ENCODE measurements around the gene ZBTB7C. TPM values are rescaled to one million over a fixed set of nuclear protein-coding genes. Genes with fewer than 3 reads are reported as not detected.

ZBTB7C gene
- total and polyA plus RNA-seq, 2 of the 8 experiments (the other 6 are each of a cell fraction or from before 2014, with no cell fraction given), result 0.15 to 0.45 TPM

- Histone ChIP-seq H2BK12ac (ENCODE audit: low read depth, low read length) (no peak overlapping the region), H3K23ac (ENCODE audit: insufficient read length) (no peak overlapping the region), H4K5ac (ENCODE audit: insufficient read length, low read depth, low read length) (no peak overlapping the region), H4K20me1 (replicated peaks in 1 of 2; ENCODE audit: control insufficient read depth in 1 of 2, insufficient read depth in 2 of 2, low read length in 2 of 2) (no peaks in the 10 kb centered on the region), H3K36me3 (ENCODE audit: control insufficient read depth in 2 of 4, insufficient read depth in 4 of 4, low read length in 3 of 4) (no peaks in the 10 kb centered on the region), H3K4me2 (ENCODE audit: insufficient read depth in 1 of 2, low read depth in 2 of 2, low read length in 2 of 2) (no peak overlapping the region), H3K4me3 (ENCODE audit: extremely low read depth in 1 of 4, insufficient read depth in 2 of 4, low read depth in 3 of 4, low read length in 4 of 4) (no peak overlapping the region), H3K27me3 (replicated peaks in 1 of 4; ENCODE audit: control insufficient read depth in 3 of 4, extremely low read depth in 1 of 4, insufficient read depth in 3 of 4, low read length in 3 of 4) (no peaks in the 10 kb centered on the region; a peak in 1 of 7 replicates), H3K79me1 (ENCODE audit: low read depth, low read length) (no peaks in the 10 kb centered on the region), H2BK20ac (ENCODE audit: low read length) (no peak overlapping the region), H4K8ac (ENCODE audit: extremely low read depth, insufficient read depth, low read length) (no peak overlapping the region), H2AK5ac (ENCODE audit: low read depth, low read length) (no peak overlapping the region), H3K27ac (ENCODE audit: low read depth, low read length) (no peak overlapping the region), H2BK5ac (ENCODE audit: low read depth, low read length) (no peak overlapping the region), H3K56ac (replicated peaks; ENCODE audit: insufficient read length, low read depth, low read length) (no peak overlapping the region), H2BK120ac (replicated peaks; ENCODE audit: low read depth, low read length) (no peak overlapping the region), H3K23me2 (ENCODE audit: low read depth, low read length) (no peaks in the 10 kb centered on the region), H3K4ac (replicated peaks; ENCODE audit: insufficient read length, low read depth, low read length) (no peak overlapping the region), H3K9me3 (ENCODE audit: insufficient read depth in 2 of 2, low read depth in 1 of 2, low read length in 1 of 2) (no peaks in the 10 kb centered on the region), H3K79me2 (ENCODE audit: control insufficient read depth in 1 of 2, insufficient read depth in 2 of 2, low read length in 2 of 2) (no peaks in the 10 kb centered on the region), H2AFZ (ENCODE audit: low read length) (no peak overlapping the region), H3K14ac (ENCODE audit: insufficient read length) (no peak overlapping the region), H2BK15ac (ENCODE audit: low read length) (no peak overlapping the region), H3K18ac (ENCODE audit: extremely low read depth, low read length) (no peak overlapping the region), H4K91ac (replicated peaks; ENCODE audit: insufficient read length, low read length) (no peak overlapping the region), H3K9ac (replicated peaks in 1 of 4; ENCODE audit: extremely low read depth in 1 of 4, low read depth in 3 of 4, low read length in 3 of 4) (no peak overlapping the region), H3K4me1 (replicated peaks in 1 of 4; ENCODE audit: control insufficient read depth in 3 of 4, insufficient read depth in 4 of 4, low read length in 3 of 4) (peaks cover 0 to 2% (median 0%) of the 10 kb centered on the region in 4 experiments; a peak in 1 of 7 replicates)
- POLR2A ChIA-PET (ENCODE audit: partially characterized antibody), result no interaction called here
- CTCF ChIA-PET (ENCODE audit: partially characterized antibody), result interaction anchor here (0.8 to 10.6 kb wide), 19 partner anchors 7 to 418 kb away, joined by 3 to 72 read pairs (median 4); no protein-coding TSS in a partner anchor
- FAIRE-seq, result no peak
- 86% methylated on average over 9 of the region's 9 CpGs; no CpG with 5 or more reads in 1 of the 2 experiments for WGBS, 2 experiments (ENCODE audit: extremely low coverage in 1 of 2, insufficient coverage in 1 of 2, insufficient read length in 1 of 2, insufficient replicate concordance in 2 of 2, low coverage in 1 of 2, low lambda C conversion rate in 2 of 2, missing lambda C conversion rate in 1 of 2)
- DNase-seq (ENCODE audit: low read depth in 1 of 2, low spot score in 2 of 2), result no peak
- TF ChIP-seq KDM5A (IDR thresholded peaks at IDR 0.05; ENCODE audit: low read length), result no peak
- TF ChIP-seq SUZ12 (IDR thresholded peaks at IDR 0.05; ENCODE audit: low read length), result no peak
Observed at GRCh38 chr18:48033790-48034650, 375.2 kb downstream of the ZBTB7C start.
